D341Med (cell line): ENCODE results near the gene MBLAC2.
A peak's percentile ranks its signal among the peaks of the same experiment; 100 is the strongest.

Experiments used
- DNase-seq: peaks from one replicate; pipeline ENCODE4 v3.0.0; 2012; ENCODE audit warnings: low spot score

Gene MBLAC2

DNA sequence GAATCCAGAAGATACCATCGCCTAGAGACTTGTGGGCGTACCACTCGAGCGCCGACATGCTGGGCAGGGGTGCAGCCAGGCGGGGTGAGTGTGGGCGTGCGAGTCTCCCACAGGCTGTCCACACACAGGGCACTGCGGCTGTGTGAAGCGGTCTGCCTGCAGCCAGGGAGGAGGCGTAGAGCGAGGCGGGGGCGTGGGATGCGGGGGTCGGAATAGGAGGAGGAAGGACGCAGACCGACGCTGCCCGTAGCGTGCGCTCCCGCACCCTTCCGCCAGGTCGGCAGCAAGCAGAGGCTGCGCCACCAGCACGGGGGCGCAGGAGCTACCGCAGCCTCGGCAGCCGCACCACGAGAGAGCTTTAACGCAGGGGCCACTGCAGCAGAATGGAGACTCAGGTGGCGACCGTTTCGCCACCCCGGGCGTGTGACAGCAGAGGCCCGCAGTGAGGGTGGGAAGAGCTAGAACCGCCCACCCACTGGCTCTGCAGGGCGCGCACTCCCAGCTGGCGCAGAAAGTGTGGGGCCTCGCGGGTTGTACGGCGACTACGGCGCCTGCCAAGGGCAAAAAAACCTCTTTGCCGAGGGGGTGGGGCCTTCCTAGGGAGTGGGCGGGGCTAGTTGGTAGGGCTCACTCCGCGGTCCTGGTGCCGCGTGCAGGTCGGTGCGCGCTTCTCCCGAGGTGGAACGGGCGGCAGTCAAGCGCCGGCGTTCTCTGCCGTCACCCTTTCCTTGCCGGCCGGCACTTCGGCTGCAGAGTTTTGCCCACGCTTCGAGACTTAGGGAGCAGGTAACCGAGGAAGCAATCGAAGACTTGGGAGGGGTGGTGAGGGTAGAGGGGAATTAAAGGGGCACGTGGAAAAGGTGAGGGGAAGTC is at the start of gene MBLAC2, which contains the start of gene POLR3G:
MBLAC2 (minus strand) TSS at position 537 of the 873 bp plus-strand sequence; CDS start at position 58, 479 bp downstream.
POLR3G (plus strand) TSS at position 630 of the 873 bp plus-strand sequence. CDS start 10,704 bp downstream, outside the sequence.
- DNase-seq, result peak; percentile 93

DNA sequence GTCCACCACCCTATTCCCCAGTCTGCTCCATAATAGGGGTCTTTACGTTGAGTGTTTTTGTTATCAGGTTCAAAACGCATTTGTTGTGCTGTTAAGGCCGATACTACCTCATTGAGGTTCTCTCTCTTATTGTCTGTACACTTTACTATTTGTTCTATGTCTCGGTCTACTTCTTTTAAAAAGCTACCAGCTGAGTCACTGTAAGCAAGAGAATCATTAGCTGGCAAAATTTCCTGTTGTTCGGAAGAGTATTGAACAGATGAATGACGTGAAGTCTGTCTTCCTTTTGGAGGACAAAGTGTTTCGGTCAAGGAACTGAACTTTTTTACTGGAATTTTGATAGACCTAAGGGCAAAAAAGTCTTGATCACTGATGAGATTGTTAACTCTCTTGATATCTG is 44.5 kb upstream of the MBLAC2 start:
- no peak for DNase-seq

DNA sequence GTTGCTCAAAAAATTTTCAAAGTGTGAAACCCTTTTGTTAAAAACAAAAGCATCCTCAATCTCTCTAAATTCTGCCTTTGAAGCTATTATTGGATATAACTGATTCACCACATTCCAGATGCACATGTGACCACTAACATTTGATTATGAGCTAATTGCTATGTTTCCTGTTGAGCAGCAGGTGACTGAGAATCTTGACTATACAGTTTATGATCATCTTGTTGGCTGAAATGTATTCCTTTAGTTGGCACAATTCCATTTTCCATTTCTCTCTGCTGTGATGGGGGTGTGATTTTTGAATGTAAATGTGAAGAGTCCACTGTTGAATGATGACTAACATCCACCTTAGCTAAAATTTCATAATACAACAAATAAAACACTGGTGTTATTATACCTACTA is 44.1 kb upstream of the MBLAC2 start:
- no peak for DNase-seq

DNA sequence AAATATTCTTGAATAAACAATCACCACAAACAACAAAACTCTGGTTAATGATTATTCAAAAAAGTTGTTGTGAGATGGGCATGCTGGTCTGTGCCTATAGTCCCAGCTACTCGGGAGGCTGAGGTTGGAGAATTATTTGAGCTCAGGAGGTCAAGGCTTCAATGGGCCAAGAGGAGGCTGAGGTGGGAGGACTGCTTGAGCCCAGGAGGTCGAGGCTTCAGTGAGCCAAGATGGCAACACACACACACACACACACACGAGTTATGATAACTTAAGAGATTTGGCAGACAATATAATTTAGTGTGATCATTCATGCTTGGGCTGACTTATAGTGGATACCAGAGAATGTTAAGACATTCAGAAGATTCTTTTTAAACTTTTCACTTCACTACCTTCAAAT is 39.9 kb upstream of the MBLAC2 start:
- no peak for DNase-seq

DNA sequence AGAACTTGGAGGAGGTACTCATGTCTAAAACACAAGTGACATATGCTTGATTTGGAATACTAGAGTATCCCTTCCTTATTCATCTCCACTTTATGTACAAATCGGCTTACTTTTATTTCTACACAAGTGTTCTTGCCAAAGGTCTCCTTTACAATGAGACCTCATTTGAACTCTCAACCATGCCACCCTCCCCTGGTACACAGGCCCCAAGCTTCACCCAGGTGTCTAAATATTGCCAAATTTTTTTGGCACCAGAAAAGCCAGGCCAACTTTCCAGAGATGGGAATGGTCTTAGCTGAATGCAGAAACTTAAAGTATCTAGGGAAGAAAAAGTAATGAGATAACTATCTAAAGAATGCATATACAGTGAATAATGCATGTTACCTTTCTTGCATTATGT is 35.9 kb upstream of the MBLAC2 start:
- DNase-seq, result no peak

DNA sequence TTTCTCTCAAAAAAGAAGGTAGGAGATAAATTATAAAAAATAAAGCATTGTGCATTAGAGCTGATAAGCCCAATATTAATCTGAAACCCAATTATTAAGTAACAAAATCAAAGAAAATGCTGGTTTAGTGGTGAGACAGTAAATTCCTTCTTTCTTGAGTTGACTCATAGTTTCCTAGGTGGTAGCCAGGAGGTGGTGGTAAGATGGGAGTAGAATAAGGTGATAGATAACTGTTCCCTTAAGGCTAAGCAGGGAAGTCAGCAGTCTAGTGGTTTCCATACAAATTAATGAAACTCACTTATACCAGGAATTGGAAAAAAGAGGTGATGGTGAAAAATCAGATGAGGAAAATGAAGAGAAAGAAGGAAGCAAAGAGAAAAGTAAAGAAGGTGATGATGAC is 31.6 kb upstream of the MBLAC2 start:
- DNase-seq, result no peak

DNA sequence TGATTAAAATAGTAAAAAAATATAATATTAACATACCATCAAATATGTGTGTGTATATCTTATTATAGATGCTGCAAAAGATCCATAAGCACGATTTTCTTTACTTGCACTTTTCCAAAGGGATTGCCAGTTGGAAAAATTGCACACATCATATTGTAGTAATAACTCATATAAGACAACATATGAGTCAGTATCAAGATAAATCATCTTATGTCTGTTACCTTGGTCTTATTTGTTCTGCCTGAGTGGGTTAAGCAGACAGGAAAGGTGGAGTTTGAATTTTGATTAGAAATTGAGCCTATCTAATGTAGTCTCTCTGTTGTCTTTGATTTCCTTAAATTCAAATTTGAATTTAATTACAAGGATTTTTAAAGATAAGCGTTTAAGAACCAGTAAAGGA is 30.2 kb upstream of the MBLAC2 start:
- DNase-seq, result no peak

DNA sequence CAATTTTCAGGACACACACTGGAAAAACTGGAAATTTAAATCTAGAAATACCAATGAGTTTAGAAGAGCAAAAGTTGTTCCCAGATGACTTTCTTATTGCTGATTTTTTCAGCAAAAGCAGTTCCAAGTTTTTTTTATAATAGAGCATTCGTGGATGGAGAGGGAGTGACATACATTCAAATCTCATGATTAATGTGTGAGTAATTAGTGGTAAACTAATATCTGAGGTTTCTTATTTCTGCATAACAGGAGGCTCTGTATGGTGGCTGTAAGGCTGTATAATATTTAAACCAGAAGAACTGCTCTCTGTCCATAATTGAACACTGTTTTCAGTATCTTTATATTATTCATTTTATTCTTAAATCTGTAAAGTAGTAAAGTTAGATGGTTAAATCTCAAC is 29.0 kb upstream of the MBLAC2 start:
- no peak for DNase-seq

DNA sequence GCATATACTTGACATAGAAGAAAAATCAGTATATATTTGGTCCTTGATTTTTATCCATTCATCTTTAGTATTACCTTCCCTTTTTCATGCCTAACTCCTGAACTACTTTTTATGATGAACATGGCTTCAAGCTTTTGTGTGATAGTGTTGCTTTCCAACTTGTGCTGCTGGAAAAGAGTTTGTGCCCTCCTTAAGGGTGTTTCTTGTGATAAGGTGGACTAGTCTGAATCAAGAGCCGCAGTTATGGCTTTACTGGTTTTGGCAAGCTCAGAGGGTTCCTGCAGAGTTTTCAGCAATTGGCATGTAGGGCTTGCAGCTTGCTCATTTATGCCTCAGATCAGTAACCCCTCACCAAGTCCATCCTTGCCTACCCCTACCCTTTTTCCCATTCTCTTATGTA is 20.6 kb upstream of the MBLAC2 start:
- DNase-seq, result no peak

DNA sequence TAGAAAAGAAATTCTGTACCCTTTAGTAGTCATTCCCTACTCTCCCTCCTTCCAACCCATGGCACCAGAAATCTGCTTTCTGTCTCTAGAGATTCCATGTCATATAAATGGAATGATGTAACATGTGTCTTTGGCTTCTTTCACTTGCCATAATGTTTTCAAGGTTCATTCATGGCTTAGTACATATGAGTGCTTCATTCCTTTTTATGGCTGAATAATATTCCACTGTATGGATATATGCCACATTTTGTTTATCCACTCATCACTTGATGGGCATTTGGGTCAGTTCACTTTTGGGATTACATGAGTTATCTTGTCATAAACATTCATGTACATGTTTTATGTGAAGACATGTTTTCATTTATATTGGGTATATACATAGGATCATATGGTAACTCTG is 19.5 kb upstream of the MBLAC2 start:
- no peak for DNase-seq

DNA sequence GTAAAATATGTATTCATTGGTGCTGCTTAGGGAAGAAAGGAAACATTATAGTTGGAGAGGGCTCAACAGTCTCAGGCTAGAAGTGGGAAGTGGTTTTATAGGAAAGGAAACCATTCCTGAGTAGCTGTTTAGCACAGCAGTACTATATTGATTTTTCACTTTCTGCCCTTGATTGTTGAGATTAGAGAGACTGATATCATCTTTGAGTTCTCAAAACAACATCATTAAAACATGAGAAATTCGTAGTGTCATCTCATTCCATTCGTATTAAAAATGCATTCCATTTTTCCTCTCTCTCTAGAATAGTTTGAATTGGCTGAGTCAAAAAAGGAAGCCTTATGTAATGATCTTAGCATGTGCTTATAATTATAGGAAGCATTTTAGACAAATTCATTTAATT is 14.2 kb upstream of the MBLAC2 start:
- no peak for DNase-seq

DNA sequence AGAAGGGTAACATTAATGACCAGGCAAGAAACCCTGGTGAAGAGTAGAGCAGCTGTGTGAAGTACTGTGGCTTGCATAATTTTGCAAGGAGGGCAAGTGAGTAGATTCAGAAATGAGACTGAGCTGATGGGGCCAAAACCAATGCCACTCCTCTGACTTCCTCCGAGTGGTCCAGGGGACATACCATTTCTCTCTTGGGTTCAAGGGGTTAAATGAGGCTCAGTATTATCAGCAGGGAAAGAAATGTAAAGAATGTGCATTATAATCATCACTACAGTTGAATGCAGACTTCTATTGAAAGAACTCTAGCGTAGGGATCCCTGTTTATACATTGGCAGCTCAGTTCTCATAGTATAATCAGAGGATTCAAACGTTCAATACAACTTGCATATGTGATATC is 10.0 kb upstream of the MBLAC2 start:
- no peak for DNase-seq

DNA sequence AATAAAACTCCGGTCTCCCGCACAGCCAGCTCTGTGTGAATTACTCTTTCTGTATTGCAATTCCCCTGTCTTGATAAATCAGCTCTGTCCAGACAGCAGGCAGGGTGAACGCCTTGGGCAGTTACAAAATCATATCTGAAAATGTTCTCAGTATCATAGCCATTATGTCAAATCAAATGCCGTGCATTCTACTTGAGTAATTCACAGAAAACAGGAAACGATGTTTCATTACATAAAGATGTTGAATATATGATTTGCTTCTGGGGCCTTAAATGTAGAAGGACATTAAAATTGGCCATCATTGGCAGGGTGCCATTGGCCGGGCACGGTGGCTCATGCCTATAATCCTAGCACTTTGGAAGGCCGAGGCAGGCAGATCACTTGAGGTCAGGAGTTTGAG is 8.6 kb upstream of the MBLAC2 start:
- no peak for DNase-seq

DNA sequence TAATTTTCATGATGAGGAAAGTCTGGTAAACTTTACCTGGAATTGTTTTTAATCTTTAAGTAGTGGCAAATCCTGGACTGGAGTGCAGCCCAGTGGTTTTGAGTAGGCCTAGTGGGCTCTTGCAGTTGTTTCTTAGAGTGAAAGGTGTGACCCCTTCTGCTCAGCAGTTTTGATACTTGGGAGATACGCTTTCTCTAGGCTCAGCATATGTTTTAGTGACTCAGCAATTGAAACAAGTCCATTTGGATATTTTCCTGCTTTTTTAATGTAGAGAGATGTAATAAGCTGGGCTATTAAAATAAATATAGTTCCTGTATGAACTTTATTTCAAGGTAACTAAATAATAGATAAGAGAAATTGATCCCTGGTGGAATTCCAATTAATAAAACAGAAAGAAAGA is 6.1 kb upstream of the MBLAC2 start:
- DNase-seq, result no peak

DNA sequence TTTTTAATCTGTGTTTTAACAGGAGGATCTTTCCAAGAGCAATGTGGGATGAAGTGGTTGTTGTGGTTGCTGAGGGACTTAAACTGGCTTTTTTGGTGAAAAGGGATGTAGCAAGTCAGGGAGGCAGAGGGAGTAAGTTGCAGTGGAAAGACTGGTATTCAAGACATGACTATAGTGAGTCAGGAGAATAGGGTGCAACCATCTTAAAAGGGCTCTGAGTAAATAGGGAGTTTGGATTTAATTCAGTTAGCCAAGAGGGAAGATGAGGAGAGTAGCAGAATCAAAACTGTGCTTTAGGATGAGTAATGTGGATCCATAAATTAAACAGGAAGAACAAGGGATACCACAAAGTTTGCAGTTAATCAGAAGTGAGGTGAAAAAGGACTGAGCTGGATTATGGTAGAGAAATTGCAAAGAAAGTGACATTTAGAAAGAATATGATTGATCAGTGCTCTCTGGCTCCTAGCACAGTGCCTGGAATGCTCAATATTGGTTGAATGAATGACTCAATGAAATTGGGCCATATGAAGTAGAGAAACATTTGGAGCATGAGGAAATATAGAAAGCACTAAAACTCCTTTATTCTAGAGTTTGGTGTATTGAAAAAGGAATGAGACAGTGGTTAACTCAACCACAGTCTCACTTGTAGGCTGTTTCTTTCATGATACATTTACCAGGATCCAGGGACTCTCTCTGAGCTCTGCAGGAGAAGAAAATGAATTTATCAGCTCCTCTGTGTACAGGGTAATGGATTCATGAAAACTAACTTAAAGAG is 5.2 kb upstream of the MBLAC2 start:
- DNase-seq, result no peak

DNA sequence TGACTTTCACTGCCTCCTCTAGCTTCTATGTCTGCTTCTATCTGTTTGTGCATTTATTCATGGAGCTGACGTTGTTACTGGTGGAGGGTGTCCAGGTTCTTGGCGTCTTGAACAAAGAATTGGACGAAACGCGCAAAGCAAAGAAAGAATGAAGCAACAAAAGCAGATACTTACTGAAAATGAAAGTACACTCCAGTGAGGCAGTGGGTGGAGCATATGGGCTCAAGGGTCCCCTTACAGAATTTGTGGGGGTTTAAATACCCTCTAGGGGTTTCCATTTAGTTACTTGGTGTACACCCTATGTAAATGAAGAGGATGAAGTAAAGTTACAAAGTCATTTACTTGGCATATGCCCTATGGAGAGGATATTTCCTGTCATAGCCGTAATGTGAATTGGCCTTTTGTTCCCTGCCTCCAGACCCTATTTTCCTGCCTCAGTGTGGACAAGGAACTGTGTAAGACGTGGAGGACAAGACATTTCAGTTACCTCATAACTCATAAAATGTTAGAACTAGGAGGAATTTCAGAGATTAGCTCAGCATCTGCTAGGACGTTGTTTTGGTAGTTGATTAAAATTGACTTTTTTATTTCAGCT is 3.1 kb upstream of the MBLAC2 start:
- DNase-seq, result no peak

DNA sequence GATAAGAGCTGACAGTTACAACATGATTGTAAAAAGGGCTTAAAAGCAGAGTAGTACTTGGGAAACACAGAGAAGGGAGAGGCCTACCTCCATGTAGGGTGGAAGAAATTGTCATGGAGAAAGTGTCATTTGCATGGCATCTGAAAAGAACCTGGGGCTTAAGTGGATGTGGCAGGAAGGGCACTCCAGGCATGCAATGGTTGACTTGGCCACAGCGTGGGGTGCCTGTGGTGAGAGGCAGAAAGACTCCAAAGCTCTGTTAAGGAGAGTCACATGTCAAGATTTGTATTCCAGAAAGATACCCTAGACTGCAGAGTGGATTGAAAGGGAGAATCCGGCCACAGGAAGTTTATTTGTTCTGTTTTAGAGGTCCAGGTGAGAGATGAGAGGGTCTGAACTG is 2.5 kb upstream of the MBLAC2 start:
- DNase-seq, result no peak

DNA sequence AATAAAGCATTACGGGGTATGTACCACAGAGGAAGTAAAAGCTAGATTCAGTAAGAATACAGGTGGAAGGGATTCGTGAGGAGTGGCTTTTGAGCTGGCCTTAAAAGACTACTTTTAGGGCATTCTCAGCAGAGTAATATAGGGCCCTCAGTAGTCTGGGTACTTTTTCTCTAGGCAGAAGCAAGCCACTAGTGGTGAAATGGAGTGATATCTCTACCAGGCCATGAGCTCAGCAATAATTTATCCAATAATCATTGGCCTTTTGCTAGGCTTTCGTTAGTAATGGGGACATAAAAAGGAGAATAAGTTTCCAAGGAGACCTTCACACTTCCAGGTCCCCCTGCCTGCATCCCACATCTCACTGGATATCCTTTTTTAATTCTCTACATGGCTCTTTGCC is 1.8 kb upstream of the MBLAC2 start:
- no peak for DNase-seq

DNA sequence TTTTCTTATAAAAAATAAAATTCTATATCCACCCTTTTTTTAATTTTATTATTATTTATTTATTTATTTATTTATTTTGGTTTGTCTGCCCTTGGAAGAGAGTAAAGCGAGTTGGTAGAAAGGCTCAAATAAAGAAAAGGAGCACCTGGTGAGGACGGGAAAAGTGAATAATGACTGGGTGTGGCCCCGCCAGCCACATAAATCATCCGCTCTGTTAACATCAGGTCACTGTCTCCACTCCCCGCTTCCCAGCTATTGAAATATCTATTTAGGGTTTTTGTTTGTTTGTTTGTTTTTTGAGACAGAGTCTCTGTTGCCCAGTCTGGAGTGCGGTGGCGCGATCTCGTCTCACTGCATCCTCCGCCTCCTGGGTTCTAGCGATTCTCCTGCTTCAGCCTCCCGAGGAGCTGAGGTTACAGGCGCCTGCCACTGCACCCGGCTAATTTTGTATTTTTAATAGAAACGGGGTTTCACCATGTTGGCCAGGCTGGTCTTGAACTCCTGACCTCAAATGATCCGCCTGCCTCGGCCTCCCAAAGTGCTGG is 937 bp upstream of the MBLAC2 start:
- DNase-seq, result no peak

DNA sequence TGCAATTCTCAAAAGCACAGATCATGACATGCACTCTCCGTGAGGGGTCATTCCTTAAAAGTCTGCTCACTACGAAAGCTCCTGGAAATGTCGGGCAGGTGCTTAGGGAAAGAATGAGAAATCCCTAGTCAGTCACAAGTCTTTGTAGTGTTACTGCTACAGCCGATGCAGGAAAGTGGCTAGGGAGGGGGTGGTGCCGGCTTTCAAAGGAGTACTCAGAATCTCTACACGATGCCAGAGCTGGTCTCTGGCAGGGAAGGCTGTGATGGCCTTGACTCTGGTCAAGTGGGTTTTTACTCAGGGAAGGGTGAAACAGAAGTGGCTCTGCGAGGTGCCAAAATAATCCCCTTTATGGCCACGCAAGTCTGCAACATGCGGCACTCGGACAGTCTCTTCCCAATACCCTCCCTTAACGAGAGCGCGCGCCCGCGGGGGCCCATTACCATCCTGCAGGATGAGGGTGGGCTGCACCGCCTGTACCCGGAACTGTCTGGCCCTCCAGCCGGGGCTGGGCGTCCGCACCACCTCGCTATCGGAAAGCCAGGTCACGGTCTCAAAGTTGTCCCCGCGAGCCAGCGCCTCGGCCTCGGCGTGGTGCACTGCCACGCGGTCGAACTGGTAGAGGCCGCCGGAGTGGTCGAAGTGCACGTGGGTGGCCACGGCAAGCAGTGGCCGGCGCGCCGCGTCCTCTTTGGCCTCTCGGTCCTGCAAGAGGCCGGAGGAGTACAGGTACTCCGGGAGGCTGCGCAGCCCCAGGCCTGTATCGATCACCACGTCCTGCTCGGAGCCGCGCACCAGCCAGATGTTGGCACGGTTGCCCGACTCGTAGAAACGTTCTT is 956 bp downstream of the MBLAC2 start:
- DNase-seq, result peak; percentile 47

DNA sequence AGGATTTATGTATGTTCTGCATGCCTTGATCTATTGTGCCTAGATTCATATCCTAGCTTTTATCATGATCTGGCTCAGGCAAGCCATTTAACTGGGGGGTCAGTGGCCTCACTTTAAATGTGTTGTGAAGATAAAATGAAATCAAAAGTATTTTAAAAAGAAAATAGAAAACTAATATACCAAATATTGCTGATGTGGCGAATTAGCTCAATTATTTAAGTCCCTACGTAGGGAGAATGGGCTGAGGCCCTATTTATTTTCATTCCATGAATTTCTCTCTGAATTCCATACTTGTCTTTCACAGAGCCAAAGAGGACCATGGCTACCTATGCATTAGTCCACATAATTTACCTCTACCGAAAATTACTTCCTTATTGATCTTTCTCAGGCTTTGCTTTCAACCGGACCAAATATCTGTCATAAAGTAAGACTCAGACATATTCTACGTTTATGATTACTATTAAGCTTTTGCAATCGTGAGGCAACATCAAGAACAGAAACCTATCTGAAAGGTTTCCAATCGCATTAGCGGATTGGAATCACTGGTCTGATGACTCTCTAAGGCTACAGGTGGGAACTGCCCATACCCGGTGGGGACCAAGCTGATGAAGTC is 1.7 kb downstream of the MBLAC2 start:
- DNase-seq, result peak; percentile 27
